Body of pancreas (tissue), 4 donors: Measurements from ENCODE around the gene KRT36. TPM values are rescaled to one million over a fixed set of nuclear protein-coding genes. Genes with fewer than 3 reads are reported as not detected.

ENCODE experiments used
- ATAC-seq: fragments of 150-250 bp; one replicate; pipeline ENCODE4 v1.9.1; 2016
- DNase-seq, 4 donors: peaks; one replicate each; pipeline ENCODE4 v3.0.0-alpha.2; 2019
- H3K27ac ChIP-seq, 4 donors: fragments of 200-600 bp; sonication (generic); 1 replicate in 3 of 4; 2 replicates in 1 of 4; pipeline versions ENCODE4 v1.5.1 to v1.6.1; 2016 to 2019; ENCODE audit warnings: mild to moderate bottlenecking in 1 of 4, mixed read lengths in 1 of 4, moderate library complexity in 1 of 4
- H3K27me3 ChIP-seq, 2 donors: fragments of 200-600 bp; sonication (generic); one replicate each; pipeline ENCODE4 v1.6.0; 2016; ENCODE audit warnings: mild to moderate bottlenecking in 1 of 2
- H3K36me3 ChIP-seq, 2 donors: fragments of 200-600 bp; sonication (generic); replicated peaks in 1 of 2; 2 replicates each; pipeline ENCODE4 v1.5.1; 2016; ENCODE audit warnings: low read depth in 2 of 2; ENCODE audit not compliant: insufficient read depth in 1 of 2
- H3K4me1 ChIP-seq: fragments of 200-600 bp; sonication (generic); one replicate; pipeline ENCODE4 v1.6.0; 2016
- H3K4me3 ChIP-seq, 2 donors: fragments of 200-600 bp; sonication (generic); 1 replicate in 1 of 2; 2 replicates in 1 of 2; pipeline ENCODE4 v1.5.1; 2016 to 2019
- H3K9me3 ChIP-seq, 3 donors: fragments of 200-600 bp; sonication (generic); 1 replicate in 2 of 3; 2 replicates in 1 of 3; pipeline ENCODE4 v1.5.1; 2016
- POLR2A ChIP-seq, 3 donors: fragments of 450-650 bp; IDR thresholded peaks; one replicate each; pipeline ENCODE4 v1.6.1; 2016; ENCODE audit warnings: antibody characterized with exemption in 3 of 3, mild to moderate bottlenecking in 2 of 3
- WGBS, 2 donors: methylation state at CpG; one replicate each; pipeline ENCODE4 v1.1.5; 2017; 5-methylcytosine and 5-hydroxymethylcytosine counted together
- intact Hi-C: fragments of 100-400 bp; cut with DNase I; formaldehyde crosslinking; loops from one replicate; pipeline ENCODE4 v1.15.1; 2023
- total RNA-seq, 2 donors: library from RNA; depleted of rRNA; stranded (reverse); fragments of >200 nt; gene quantifications; one replicate each; pipeline ENCODE4 v1.1.0, GENCODE V29; 2016
- TF ChIP-seq, protein P1 (sequence below), 7 experiments: fragments of 450-650 bp in 4 of 7; fragments of 200-600 bp in 3 of 7; sonication (generic) in 3 of 7; IDR thresholded peaks; one replicate each; pipeline ENCODE4 v1.5.1; 2016 to 2019; ENCODE audit warnings: antibody characterized with exemption in 7 of 7

KRT36 gene
- total RNA-seq, 2 donors from 2014 or later = not detected

DNA sequence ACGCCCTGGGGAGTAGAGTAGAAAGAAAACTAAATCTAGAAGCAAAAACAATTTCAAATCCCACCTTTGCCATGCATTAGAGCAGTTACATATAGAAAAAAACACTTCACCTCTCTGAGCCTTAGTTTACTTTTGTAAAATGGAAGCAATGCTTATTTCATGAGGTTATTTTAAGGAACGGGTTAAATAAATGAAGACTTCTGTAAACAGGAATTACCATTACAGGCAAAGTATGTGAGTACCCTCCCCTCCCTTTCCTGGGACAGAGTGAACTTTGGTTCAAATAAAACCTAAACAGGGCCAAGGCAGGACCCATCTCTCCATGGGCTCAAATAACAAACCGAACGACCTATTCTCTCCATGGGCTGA lies 33.5 kb upstream of the KRT36 start:
- intact Hi-C loops = no loop called here
- H3K4me3 ChIP-seq = no peak overlapping the region

DNA sequence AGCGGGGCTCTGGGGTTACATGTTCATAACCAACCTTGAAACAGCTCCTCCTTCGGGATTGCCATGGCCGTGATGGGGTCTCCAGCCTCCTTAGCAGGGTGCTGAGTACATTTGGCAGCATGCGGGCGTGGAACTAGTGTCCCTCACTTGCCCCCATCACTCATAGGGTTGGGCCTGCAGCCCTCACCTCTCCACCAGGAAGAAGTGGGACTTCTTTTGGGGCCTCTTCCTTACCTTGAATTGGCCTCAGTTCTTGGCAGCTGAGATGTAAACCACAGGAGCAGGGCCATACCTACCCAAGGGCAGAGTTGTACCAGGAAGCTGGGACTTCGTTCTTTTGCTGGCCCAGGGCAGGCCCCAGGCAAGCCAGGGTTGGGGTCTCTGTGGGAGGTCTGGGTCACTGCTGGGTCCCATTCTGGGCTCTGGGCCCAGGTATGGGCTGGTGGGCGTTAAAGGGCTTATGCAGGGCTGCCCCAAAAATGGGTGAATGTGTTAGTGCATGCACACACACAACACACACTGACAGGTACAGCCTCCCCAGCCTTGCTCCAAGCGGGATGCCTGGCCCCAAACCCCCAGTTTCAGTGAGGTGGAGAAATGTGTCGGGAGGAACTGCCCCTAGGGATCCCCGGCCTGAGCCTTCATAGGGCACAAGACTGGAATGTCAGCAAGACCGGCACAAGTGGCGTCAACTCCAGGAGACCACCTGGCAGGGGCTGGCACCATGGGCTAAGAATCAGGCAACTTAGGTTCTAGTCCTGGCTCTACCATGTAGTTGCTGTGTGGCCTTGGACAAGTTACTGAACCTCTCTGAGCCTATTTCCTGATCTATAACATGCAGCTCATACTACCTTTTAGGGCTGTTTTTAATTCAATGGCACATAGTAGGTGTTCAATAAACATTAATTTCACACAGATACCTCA lies 32.9 kb upstream of the KRT36 start:
- ATAC-seq (peak; percentile 19), DNase-seq (no peak)
- Histone ChIP-seq H3K27ac (peak overlapping the region; percentile 9 to 73 (median 42)), H3K4me3 (no peak overlapping the region), H3K4me1 (peaks cover 39% of the 10 kb centered on the region), H3K9me3 (no peaks in the 10 kb centered on the region), H3K36me3 (no peaks in the 10 kb centered on the region), H3K27me3 (peaks cover 0 to 5% of the 10 kb centered on the region in 2 donors)
- intact Hi-C loops = no loop called here
- TF ChIP-seq POLR2A (IDR thresholded peaks at IDR 0.05) = no peak
- 69 to 74% methylated on average over 7 to 12 of the region's 12 CpGs for WGBS, 2 donors

More for the DNA sequence above, 33.5 kb upstream of the KRT36 start:
- Histone ChIP-seq H3K4me1 (peaks cover 45% of the 10 kb centered on the region), H3K27ac (peak overlapping the region in 1 of 4 donors; percentile 73), H3K9me3 (no peaks in the 10 kb centered on the region), H3K27me3 (peaks cover 0 to 10% of the 10 kb centered on the region in 2 donors), H3K36me3 (no peaks in the 10 kb centered on the region)
- WGBS, 2 donors = 68 to 85% methylated on average over 4 of the region's 4 CpGs
- ATAC-seq = no peak
- no peak for DNase-seq
- TF ChIP-seq POLR2A (IDR thresholded peaks at IDR 0.05) = no peak
- TF ChIP-seq, protein P1, sequence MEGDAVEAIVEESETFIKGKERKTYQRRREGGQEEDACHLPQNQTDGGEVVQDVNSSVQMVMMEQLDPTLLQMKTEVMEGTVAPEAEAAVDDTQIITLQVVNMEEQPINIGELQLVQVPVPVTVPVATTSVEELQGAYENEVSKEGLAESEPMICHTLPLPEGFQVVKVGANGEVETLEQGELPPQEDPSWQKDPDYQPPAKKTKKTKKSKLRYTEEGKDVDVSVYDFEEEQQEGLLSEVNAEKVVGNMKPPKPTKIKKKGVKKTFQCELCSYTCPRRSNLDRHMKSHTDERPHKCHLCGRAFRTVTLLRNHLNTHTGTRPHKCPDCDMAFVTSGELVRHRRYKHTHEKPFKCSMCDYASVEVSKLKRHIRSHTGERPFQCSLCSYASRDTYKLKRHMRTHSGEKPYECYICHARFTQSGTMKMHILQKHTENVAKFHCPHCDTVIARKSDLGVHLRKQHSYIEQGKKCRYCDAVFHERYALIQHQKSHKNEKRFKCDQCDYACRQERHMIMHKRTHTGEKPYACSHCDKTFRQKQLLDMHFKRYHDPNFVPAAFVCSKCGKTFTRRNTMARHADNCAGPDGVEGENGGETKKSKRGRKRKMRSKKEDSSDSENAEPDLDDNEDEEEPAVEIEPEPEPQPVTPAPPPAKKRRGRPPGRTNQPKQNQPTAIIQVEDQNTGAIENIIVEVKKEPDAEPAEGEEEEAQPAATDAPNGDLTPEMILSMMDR (IDR thresholded peaks at IDR 0.05) = no peak

DNA sequence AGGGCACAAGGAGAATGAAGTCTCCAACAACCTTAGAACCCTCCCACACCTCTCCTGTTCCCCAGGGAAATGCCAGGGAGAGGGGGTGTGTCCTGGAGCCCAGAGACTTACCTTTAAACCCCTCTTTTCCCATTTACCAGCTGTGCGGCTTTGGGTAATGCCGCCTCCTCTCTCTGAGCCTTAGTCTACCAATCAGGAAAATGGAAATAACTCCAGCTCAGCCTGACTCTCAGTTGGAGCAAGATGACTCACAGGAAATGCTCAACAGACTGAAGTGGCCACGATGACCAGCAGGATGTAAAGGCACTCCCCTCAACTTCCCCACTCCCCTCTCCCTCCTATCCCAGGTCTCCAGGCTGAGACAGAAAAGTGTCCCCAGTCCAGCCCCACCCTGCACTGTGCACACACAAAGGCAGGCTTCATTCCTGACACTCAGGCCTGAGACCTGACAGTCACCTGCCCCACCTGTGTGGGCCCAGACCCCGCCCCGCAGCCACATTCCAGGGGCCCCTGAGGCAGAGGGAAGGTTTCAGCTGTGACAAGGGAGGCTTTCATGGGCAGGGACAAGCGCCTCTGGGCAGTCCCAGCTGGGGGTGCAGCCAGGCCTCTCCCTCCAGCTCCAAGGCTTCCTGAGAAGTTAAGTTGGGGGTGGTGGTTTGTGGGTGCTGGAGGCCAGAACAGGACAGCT lies 32.0 kb upstream of the KRT36 start:
- peak; percentile 23 to 45 (median 30) for DNase-seq
- no peaks in the 10 kb centered on the region for H3K27me3 ChIP-seq
- peak; percentile 68 for ATAC-seq
- H3K4me1 ChIP-seq = peaks cover 37% of the 10 kb centered on the region
- WGBS, 2 donors = 63 to 70% methylated on average over 3 to 6 of the region's 6 CpGs
- H3K4me3 ChIP-seq = no peak overlapping the region
- H3K36me3 ChIP-seq = no peaks in the 10 kb centered on the region
- peak in 1 of 3 donors; percentile 12 for TF ChIP-seq POLR2A (IDR thresholded peaks at IDR 0.05)
- TF ChIP-seq, protein P1 (IDR thresholded peaks at IDR 0.05) = no peak
- peak overlapping the region; percentile 9 to 73 (median 42) for H3K27ac ChIP-seq
- intact Hi-C loops = no loop called here
- H3K9me3 ChIP-seq = no peaks in the 10 kb centered on the region

DNA sequence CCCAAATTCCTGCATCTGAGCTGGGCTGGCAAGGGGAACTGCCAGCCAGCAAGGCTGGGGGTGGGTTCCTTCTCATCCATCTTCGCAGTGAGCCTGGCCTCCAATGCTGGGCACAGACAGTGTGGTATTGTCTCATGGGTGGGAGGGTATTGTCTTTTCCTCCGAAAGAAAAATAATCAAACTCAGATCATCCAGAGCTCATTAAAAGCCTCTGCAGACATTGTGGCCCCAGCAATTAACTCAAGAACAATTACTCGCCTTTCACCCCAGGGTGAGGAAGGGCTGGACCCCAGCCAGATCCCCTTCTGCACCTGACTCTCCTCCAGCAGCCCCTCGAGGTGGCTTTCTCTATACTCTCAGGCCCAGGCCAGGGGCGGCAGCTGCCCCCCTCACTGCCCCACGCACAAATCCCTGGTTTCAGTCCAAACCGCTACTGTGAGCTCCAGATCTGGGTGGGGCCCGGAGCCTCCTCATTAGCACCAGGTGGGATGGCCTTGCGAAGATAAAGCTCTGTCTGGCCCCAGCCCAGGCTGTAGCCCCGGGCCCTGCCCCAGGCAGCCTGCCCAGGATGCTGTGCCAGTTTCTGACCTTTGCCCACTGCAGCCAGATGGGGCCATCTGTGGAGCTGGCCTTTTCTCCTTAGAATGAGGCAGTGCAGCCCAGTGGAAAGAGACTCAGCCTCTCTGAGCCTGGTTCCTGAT lies 31.3 kb upstream of the KRT36 start:
- Histone ChIP-seq H3K4me1 (peaks cover 37% of the 10 kb centered on the region), H3K9me3 (no peaks in the 10 kb centered on the region), H3K4me3 (no peak overlapping the region), H3K27me3 (no peaks in the 10 kb centered on the region), H3K36me3 (no peaks in the 10 kb centered on the region), H3K27ac (peak overlapping the region in 2 of 4 donors; percentile 60 to 73)
- WGBS, 2 donors = 52 to 56% methylated on average over 5 to 10 of the region's 10 CpGs
- no peak for TF ChIP-seq POLR2A (IDR thresholded peaks at IDR 0.05)
- TF ChIP-seq, protein P1 (IDR thresholded peaks at IDR 0.05) = no peak
- DNase-seq = no peak
- no peak for ATAC-seq
- intact Hi-C loops = no loop called here
